HG02642 (cell line): ENCODE measurements around the gene INHBC.
"Not testable (repeated sequence)": the region's sequence is repeated elsewhere in the genome, so short reads cannot be mapped to it uniquely, and the experiment has no call there.

Experiments used
- ATAC-seq: cut with Tn5 transposase; IDR thresholded peaks from one replicate; pipeline ENCODE4 v1.9.1; 2021; ENCODE audit warnings: mild to moderate bottlenecking; ENCODE audit not compliant: unreplicated experiment, poor library complexity

The INHBC gene

DNA sequence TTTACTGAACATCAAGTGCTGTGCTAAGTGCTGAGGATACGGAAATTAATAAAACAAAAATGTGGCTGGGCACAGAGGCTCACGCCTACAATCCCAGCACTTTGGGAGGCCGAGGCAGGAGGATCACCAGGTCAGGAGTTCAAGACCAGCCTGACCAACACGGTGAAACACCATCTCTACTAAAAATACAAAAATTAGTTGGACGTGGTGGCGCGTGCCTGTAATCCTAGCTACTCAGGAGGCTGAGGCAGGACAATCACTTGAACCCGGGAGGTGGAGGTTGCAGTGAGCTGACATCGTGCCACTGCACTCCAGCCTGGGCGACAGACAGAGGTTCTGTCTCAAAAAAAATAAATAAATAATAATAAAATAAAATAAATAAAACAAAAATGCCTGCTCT lies 7.6 kb upstream of the INHBC start:
- not testable (repeated sequence) for ATAC-seq

DNA sequence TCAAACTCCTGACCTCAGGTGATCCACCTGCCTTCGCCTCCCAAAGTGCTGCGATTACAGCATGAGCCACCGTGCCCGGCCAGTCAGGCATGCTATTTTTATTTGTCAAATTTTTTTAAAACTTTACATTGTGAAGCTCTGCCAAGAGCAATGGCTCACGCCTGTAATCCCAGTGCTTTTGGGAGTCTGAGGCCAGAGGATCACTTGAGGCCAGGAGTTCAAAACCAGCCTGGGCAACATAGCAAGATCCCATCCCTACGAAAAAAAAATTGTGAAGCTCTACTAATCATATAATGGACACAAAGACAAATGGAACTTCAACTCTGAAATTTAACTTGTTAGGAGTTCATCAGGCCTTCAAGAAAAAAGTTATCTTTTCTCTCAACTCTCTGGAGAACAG lies 5.6 kb upstream of the INHBC start:
- no peak for ATAC-seq

DNA sequence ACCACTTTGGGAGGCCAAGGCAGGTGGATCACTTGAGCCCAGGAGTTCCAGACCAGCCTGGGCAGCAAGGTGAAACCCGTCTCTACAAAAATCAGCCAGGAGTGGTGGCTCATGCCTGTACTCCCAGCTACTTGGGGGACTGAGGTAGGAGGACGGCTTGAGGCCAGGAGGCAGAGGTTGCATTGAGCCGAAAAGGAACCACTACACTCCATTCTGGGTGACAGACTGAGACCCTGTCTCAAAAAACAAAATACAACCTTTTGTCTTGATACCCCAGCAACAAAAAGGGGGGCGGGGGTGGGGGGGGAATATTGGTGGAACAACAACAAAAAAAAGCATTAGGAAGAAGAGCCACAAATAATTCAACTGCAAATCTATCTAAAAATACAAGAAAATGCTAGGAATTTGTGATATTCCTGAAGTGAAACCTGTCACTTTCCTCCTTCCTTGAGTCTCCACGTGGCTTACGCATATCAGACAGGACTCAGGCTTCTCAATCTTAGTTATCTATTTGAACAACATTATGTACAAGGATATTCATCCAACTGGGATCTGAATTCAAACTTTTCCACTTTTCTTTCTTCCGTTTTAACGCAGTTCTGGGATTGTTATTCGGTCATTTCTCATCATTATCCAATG lies 5.0 kb upstream of the INHBC start:
- no peak for ATAC-seq

DNA sequence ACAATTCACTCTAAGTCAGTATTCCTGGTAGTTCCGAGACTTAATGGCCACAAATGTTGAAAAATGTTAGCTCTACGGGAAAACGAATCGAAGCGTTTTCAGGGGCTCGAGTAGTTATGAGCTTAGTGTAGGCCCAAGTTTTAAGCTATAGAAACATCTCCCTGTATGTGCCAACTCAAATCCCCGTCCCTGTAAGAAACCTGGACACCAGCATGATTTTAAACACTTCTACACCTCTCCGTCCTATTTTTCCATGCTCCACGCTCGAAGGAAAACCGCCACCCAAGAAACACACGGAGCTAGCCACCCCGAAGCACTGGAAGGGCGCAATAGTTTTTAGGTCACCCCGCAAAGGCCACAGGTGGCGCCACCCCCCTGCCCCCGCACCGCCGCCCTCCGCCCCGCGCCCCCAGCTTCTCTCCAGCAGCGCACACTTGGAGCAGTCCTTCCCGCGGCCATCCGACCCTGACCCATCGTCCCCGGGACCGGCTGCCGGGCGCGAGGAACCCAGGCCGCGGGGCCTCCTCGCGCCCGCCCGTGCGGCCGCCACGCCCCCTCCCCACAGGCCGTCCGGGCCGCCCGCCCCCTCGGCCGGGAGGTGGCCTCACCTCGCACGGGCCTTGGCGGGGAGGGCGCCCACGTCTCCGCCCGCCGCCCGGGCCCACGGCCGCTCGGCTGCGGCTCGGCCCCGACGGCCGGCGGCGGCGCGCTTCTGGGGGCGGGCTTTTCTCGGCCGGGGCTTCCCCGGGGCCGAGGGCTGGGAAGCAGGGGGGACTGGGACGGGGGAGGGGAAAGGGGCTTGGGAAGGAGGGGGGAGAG lies 4.3 kb upstream of the INHBC start:
- peak; percentile 69 for ATAC-seq

DNA sequence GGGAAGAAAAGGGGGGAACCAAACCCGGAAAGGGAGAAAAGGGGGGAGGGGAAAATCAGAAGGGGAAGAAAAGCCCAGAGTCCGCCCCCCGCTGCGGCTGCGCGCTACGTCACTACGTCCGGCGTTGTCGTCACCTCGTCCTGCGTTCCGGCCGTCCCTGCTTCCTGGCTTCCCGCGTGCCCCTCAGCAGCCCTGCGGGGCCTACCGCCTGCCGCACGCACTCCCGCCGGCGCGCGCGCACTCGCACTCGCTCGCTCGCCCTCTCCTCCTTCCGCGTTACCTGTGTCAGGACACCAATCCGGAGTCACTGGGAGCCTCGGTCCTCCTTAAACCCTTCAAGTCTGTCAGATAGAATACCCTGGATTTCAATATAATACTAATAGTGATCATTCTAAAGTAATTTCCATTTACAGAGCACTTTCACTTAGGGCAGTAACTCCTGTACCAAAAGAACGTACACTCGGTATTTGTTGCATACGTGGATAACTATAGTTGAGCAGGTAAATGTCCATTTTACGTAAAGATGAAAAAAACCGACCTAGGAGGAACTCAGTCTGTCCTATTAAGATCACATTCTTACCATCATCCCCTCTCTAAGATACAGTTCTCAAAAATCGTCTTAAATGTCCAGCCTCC lies 3.5 kb upstream of the INHBC start, which contains the start of gene R3HDM2:
Gene R3HDM2 (minus strand): TSS at position 113 of the 636 bp plus-strand sequence. CDS start 120,615 bp downstream, outside the sequence.
- peak; percentile 96 for ATAC-seq

DNA sequence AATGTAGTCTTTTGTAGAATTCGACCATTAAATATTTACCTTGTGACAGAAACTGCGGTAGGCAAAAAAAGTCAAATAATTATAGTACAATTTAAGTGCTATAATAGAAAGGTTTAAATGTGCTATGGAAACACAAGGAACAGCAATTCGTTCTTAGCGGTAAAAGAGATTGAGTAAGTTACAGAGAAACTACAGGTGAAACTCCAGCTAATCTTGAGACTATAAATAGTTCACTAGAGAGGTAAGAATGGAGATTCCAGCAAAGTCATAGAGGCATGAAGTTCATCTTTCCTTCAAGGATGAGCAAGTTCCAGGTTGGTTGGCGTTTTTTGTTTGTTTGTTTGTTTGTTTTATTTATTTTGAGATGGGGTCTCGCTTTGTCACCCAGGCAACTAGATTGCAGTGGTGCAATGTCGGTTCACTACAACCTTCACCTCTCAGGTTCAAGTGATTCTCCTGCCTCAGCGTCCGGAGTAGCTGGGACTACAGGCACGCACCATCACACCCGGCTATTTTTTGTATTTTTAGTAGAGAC lies 2.9 kb upstream of the INHBC start:
- ATAC-seq, result no peak

DNA sequence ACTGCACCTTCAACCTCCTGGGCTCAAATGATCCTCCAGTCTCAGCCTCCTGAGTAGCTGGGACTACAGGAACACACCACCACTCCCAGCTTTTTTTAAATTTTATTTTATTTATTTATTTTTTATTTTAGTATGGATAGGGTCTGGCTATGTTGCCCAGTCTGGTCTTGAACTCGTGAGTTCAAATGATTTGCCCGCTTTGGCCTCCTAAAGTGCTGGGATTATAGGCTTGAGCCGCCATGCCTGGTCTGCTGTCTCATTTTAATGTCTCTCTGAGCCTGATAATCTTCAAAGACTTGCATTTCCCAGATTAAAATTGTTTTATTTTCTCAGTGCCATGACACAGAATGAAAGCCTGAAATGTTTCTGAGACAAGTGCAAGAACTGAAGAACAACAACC lies 1.2 kb upstream of the INHBC start:
- no peak for ATAC-seq

DNA sequence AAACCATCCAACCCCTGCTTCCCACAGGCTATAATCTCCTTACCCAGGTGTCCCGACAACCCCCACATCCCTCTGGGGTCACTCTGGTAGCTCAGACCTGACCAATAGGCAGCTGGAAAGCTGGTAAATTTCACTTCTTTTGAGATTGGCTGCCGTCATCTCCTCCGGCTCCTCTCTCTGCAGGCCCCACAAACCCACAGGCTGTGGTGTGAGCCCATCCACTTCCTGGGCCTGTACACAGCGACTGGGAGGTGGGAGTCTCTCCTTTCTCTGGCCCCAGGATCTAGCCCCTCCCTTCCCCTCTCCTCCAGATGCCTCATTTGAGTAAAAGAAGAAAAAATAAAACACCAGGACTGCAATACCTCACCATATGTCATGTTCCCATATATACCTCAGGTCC lies 709 bp downstream of the INHBC start:
- ATAC-seq, result no peak

DNA sequence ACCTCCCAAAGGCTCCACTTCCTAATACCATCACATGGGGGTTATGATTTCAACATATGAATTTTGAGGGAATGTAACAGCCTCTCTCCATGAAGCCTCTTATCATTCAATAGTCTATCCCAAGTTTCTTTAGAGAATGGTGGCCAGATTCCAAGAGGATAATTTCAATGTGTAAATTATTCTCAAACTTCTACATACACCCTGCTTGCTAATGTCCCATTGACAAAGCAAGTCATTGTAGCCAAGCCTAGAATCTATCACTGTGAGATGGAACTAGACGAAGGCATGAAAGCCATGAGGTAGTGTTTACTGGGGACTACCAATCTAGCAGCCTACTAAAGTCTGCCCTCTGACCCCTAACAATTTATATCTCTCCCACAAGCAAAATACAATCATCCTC lies 3.8 kb downstream of the INHBC start:
- ATAC-seq, result no peak

DNA sequence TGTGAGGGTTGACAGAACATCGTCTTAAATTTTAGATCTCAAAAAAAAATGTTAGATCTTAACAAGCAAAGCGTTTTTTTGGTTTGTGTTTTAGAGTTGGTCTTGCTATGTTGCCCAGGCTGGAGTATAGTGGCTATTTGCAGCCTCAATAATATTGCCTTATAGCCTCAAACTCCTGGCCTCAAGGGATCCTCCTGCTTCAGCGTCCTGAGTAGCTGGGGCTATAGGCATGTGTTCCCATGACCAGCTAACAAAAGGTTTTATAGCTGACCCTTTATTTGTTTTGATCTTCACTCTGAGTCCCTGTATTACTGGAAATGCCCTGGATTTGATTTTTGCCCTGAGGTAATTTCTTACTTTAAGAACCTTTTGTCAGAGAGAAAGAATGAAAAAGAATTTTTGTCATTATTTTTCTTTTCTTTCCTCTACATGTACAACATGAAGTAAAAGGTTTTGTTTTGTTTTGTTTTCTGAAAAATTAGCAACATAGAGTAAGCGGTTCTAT lies 5.2 kb downstream of the INHBC start:
- ATAC-seq, result no peak

DNA sequence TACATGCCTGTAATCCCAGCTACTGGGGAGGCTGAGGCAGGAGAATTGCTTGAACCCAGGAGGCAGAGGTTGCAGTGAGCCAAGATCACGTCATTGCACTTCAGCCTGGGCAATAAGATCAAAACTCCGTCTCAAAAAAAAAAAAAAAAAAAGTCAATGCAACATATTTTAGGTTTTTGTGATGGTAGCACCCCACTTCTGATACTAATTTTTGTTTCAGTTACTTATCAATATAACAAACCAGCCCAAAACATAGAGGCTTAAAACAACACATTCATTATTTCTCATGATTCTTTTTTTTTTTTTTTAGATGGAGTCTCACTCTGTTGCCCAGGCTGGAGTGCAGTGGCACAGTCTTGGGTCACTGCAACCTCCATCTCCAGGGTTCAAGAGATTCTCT lies 6.8 kb downstream of the INHBC start:
- not testable (repeated sequence) for ATAC-seq

DNA sequence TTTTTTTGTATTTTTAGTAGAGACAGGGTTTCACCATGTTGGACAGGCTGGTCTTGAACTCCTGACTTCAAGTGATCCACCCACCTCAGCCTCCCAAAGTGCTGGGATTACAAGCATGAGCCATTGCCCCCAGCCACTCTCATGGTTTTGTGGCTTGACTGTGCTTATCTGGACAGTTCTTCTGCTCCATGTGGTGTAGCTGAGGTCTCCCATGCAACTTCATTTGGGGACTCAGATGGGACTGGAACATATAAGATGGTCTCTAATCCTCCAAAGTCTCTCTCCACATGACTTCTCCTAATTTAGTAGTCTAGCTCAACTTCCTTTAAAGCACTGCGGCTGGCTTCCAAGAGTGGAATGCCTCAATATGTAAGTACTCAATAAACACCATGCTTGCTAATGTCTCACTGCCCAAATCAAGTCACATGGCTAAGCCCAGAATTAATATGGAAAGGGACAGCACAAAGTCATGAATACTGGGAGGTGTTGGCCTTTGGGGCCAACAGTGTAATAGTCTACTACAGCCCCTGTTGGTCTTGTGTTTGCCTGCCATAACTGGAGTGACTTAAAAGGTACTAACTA lies 7.4 kb downstream of the INHBC start:
- ATAC-seq, result no peak

DNA sequence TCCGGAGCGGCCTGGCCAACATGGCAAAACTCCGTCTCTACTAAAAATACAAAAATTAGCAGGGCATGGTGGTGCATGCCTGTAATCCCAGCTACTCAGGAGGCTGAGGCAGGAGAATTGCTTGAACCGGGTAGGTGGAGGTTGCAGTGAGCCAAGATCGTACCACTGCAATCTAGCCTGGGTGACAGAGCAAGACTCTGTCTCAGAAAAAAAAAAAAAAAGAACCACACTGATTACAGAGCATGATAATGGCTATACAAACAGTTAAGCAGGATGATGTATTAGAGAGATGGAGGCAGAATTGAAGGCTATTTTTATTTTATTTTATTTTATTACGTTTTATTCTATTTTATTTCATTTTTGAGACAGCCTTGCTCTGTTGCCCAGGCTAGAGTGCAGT lies 9.8 kb downstream of the INHBC start:
- not testable (repeated sequence) for ATAC-seq

DNA sequence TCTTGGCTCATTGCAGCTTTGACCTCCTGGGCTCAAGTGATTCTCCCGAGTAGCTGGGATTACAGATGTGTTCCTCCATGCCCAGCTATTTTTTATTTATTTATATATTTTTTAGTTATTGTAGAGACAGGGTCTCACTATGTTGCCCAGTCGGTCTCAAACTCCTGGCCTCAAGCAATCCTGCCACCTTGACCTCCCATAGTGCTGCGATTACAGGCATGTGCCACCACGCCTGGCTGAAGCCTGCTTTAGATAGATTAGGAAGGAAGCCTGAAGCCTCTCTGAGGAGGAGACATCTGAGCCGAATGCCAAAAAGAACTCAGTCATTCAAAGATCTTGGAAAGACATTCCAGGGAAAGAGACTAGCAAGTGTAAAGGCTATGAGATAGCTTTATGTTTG lies 10.2 kb downstream of the INHBC start:
- no peak for ATAC-seq

DNA sequence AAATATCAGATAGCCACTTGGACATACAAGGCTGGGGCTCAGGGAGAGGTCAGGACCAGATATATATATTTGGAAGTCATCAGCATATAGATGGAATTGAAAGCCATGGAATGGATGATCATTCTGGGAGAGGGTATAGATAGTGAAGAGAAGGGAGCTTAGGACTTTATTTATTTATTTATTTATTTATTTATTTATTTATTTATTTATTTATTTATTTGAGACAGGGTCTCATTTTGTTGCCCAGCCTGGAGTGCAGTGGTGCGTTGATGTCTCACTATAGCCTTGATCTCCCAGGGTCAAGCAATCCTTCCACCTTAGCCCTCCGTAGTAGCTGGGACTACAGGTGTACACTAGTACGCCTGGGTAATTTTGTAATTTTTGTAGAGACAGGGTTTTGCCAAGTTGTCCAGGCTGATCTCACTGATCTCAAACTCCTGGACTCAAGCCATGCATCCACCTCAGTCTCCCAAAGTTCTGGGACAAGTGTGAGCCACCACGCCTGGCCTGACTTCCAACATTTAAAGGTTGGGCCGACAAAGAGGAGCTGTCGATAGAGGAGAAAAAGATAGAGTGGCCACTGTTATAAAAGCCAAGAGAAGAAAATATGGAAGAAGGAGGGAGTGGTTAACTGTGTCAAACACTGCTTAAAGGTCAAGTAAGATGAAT lies 11.8 kb downstream of the INHBC start:
- ATAC-seq, result no peak

DNA sequence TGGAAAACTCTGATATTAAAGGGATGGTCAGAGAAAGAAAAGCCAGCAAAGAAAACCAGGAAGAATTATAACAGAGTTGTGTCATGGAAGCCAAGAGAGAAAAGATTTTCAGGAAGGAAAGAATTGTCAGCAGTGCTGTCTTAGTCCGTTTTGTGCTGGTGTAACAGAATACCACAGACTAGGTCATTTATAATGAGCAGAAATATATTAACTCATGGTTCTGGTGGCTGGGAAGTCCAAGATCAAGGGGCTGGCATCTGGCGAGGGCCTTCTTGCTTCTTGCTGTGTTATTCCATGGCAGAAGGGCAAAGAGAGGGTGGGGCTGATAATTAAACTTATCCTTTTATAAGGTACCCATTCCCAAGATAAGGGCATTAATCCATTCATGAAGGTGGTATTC lies 14.1 kb downstream of the INHBC start:
- ATAC-seq, result no peak

DNA sequence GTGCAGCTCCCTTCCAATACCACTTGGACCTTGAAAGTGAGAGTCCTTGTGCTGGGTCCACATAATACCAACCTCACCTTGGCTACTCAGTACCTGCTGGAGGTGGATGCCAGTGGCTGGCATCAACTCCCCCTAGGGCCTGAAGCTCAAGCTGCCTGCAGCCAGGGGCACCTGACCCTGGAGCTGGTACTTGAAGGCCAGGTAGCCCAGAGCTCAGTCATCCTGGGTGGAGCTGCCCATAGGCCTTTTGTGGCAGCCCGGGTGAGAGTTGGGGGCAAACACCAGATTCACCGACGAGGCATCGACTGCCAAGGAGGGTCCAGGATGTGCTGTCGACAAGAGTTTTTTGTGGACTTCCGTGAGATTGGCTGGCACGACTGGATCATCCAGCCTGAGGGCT lies 14.8 kb downstream of the INHBC start:
- ATAC-seq, result no peak

DNA sequence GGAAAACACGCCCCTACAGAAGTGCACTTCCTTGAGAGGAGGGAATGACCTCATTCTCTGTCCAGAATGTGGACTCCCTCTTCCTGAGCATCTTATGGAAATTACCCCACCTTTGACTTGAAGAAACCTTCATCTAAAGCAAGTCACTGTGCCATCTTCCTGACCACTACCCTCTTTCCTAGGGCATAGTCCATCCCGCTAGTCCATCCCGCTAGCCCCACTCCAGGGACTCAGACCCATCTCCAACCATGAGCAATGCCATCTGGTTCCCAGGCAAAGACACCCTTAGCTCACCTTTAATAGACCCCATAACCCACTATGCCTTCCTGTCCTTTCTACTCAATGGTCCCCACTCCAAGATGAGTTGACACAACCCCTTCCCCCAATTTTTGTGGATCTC lies 15.5 kb downstream of the INHBC start:
- no peak for ATAC-seq

DNA sequence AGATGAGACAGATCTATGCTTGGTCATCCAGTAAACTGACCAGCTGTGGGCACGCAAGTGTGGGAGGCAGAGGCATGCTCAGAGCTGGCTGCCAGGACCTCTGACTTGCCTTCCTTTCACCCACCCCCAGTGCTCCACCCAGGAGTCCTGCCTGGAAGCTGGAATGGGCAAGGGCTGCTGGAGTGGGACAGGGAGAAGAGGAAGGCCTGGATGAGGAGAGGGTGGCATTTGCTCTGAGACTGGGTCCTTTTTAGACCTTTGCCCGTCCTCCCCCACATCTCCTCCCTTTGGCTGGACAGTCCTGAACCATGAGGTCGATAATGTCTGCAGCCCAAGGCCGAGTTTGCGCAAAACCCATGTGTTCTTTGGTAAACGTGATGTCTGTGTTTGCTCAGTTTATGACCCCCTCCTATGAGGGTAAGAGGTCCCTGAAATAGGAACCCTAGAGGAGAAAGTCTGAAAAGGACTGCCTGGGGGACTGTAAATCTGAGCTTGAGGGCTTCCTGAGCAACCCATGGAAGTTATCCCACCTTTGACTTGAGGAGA lies 16.7 kb downstream of the INHBC start:
- no peak for ATAC-seq
